Activated effector memory CD4-positive, alpha-beta T cell treated with anti-CD3 and anti-CD28 coated beads, Interleukin-2, amount 50 U/mL, for 16 hours (primary cell): ENCODE measurements around the gene PISD.

Experiments
- DNase-seq: peaks from one replicate; pipeline ENCODE4 v3.0.0-alpha.2; 2020

The PISD gene

DNA sequence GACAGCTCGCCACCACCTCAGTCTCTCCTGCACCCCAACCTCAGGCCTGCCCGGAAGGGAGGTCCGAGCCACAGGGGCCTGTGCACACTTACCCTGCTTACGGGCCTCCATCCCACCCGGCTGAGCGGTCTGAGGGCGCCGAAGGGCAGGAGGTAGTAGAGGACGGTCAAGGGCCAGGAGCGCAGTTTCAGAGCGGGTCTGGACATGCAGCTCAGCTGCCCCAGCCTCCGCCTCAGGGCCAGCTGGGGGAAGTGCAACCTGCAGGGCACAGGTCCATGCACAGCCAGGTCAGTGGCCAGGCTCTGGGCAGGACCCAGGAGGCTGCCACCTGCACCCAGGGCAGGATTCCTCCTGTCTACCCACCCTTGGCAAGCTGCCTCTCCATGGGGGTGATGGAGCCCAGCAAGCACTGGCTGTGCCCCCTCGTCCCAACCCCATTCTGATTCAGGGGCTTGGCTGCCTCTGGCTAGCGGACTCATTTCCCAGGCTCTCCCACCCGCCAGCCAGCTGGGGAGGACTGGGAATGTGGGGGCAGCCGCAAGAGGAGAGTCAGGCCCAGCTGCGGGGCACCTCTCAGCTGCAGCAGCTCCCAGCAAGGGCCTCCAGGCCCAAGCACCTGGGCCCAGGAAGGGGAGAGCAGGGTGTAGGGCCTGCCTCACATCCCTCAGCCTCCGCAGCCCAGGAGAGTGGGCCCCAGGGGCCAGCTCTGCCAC lies 38.3 kb downstream of the PISD start:
- DNase-seq, result no peak

DNA sequence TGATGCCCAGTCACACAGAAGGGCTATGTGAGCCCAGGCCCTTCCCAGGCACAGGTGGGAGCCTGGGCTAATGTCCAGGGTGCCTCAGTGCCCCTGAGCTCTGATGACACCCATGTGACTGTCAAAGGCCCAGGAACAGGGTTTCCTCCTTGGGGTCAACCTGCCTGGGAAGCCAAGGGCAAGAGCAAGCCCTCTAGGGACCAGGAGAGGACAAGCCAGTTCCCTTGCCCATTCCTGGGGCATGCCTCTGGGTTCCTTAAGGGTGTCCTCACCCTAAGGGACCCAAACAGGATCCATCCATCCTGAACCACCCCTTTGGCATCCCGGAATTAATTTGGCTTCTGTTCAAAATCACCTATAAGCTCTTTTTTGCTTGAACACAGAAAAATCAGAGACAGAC lies 39.0 kb downstream of the PISD start:
- no peak for DNase-seq

DNA sequence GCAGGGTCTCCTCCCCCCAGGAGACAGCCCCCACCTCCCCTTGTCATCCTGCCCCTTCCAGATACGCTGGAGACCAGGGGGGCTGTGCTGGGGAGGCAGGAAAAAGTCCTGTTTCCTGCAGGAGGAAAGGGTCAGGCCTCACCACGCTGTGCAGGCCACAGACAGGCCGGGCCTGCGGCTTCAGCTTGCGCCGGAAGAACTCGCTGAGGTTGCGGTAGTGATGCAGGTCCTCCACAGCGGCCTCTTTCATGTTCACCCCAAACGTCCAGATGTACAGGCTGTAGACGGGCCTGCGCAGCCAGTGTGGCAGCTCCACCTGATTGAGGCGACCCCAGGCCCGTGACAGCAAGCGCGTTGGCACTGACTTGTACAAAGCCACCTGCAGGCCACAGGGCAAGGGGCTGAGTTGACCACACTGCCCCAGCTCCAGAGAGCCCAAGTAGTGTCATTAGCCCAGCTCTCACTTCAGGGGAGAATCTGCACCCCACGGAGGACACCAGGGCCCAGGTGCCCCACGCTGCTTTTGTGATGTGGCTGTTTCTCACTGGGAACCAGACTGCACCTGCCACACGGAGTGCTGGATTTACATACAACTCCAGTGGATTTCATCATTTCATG lies 40.4 kb downstream of the PISD start:
- DNase-seq, result no peak

DNA sequence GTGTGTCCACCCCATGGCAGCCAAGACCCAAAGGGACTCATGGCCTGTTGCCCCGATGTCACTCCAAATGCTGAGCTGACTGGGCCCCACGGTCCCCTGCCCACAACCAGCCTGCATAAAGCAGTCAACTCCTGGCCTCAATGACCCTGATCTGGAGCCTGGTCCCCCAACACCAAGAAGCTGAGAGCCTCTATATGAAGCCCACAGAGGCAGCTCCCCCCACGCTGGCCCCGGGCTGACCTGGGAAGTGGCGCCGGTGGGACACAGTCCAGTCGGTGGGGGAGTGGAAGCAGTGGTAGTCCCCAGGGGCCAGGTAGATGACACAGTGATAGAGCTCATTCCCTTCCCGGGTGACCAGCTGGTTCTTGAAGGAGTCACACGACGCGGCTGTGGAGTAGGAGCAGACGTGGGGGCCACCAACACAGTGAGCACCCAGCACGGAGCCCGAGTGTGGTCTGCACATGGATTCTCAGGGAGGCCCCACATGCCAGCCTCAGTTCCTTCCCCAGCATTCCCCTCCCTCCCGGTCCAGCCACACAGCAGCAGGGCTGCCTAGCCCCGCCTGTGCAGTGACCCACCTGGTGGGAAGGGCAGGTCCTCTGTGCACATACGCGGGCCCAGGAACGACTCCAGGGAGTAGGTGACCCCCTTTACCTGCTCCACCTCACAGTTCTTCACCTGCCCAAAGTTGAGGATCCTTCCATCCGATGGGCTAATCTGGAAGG lies 41.1 kb downstream of the PISD start:
- DNase-seq, result no peak

DNA sequence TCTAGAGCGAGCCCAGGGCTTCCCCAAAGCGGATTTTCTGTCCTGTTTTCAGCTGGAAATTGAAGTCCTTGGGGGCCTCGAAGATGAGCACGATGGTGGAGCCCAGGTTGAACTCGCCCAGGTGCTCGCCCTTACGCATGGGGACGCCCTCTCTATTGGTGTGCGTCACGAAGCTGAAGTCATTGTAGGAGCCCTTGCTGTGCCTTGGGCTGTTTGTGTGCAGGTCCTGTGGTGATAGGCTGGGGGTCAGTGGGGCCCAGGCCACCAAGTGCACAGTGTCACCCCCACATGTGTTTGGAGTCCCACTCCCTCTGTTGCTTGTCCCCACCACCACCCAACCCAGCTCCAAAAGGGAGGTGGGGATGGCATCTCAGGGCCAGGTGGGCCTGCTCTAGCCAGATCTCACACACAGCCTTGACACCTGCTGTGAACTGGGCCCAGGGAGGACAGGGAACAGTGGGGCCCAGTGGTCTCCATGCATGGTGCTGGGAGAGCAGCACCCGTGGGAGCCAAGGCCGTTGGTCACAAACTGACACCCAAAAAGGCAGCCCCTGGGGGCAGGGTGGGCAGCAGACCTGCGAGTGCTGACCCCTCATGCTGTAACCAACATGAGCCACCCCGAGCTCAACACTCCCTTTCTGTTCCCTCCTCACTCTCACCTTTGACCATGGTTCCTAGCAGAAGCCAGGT lies 42.3 kb downstream of the PISD start:
- DNase-seq, result no peak

DNA sequence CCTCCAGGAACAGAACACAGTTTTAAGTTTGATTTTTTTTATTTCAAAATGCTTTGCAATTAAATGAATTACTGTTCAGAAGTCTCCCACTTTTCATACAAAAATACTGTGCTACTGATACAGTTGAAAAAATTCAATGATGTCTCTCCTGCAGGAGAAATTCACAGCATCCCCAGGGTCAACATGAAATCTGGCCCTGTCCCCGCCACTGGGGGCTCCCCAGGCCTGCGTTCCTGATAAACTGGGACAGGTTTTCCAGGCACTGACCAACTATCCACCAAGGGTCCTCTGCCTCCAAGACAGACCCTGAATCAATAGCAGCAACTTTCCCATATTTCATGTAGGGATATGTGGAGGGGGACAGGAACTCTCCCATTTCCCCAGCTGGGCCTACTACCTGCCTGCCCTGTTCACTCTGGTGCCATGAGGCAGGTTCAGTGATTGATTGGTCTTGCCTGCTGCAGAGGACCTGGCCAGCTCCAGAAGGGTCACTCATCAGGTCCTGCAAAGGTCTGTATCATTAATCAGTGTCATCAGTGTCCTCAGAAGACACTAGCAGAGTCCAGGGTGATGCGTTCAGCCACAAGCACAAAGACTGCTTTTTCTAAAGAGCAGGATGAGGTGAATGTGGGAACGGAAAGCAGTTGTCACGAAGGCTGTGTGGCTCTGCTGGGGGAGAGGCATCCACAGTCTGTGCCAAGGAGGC lies 43.4 kb downstream of the PISD start:
- DNase-seq, result no peak

DNA sequence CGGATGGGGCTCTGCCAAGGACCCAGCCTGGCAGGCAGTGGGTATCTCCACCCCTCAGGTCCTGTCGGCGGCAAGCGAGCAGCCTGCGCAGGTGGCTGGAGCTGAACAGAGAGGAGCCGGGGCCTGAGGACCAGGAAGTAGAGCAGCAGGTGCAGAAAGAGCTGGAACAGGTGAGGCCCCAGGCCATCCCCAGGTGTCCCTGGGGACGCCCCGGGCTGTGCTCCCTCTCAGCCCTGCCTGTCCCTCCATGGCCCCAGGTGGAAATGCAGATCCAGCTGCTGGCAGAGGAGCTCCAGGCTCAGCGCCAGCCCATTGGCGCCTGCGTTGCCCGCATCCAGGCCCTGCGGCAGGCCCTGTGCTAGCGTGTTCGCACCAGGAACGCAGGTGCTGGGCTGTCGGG lies 44.0 kb downstream of the PISD start:
- DNase-seq, result no peak

DNA sequence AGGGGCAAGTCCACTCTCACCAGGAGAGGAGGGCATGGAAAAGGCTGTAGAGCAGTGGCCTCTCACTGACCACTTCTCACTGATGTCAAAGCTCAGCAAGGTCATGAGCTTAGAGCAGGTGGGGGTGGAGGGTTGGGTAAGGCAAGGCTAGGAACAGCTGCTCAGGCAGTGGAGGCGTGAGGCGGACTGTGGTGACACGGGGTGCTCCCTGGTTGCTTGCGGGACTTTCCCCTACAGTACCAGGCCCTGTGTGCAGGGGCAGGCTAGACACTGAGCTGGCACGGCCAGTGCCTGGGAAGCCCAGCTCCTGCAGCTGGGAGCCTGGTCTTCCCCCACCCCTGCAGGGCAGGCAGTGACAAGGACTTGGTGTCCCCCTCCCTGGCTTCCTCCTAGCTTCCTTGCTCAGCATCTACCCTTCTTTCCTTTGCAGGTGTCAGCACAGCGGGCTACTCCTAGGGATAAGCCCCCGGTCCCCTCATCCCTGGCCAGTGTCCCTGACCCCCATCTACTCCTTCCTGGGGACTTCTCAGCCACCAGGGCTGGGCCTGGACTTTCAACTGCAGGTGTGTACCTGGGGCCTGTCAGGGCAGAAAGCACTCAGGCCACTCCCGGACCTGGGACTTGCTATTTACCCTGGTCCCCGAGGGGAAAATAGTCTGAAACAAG lies 45.6 kb downstream of the PISD start:
- DNase-seq, result peak; percentile 74

DNA sequence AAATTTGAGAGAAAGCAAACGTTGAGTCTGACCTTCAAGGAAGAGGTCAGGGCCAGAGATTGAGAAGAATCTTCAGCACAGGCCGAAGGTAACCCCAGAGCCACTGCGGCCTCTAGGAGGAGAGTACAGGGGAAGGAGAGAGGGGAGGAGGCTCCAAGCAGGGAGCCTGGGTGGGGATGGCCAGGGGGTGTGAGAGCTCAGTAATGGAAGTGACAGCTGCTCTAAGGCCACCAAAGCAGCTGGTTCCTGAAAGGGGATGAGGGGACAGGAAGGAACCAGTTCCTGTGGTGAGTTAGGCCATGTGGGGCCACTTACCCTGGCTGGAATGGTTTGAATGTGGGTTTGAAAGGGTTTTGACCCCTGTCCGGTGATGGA lies 46.1 kb downstream of the PISD start:
- no peak for DNase-seq

DNA sequence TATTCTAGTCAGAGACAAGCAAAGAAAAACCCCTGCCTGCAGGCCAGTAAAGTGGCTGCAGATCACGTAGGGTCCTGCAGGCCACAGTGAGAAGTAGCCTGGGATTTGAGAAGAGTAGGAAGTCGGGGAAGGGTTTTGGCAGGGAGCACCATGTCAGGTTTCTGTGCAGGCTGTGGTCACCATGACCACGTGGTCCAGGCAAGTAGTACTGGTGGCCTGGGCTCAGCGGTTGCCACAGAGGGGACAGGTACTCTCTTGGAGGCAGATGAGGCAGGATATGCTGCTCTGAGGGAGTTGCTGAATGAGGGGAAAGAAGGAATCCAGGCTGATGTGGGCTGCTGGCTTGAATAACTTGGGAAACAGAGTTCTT lies 46.5 kb downstream of the PISD start:
- no peak for DNase-seq

DNA sequence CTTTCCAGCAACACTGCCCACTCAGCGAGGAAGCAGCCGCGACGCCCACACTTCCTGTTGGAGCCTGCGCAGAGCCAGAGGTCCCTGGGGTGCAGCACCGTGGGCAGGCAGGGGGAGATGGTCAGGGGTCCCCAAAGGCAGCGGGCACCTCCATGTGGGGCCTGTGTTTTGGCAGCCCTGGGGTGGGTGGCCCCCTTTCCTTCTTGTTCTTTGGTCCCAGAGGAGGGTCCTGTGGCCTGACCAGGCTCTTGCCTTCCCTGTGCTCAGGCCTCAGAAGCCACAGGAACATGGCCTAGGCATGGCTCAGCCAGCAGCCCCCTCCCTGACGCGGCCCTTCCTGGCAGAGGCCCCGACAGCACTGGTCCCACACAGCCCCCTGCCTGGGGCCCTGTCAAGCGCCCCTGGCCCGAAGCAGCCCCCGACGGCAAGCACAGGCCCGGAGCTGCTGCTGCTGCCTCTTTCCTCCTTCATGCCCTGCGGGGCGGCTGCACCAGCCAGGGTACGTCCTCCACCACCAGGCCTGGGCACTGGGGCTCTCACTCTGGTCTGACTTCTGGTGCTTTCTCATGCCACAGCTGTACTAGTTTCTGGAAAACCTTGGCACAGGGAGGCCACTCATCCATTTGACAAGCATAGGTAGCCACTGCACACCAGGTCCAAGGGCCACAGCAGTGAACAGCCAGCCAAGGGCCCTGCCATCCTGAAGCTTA lies 47.1 kb downstream of the PISD start:
- DNase-seq, result no peak

DNA sequence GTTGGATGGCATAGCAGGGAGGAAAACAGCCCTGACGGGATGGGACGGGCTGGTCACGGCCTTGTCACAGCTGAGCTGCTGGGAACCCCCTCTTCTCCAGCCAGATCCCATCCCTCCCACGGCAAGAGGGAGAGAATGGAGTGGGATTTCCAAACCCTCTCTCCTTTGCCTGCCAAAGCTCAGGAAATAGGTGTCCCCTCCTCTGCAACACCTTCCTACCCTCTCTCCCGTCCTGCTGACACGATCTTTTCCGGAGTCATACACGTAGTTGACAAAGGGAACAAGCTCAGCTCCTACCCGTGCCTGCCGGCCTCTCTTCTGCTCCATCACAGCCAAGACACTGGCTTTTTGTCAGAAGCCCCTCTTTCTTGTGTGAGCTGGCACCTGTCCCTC lies 48.1 kb downstream of the PISD start:
- DNase-seq, result no peak

DNA sequence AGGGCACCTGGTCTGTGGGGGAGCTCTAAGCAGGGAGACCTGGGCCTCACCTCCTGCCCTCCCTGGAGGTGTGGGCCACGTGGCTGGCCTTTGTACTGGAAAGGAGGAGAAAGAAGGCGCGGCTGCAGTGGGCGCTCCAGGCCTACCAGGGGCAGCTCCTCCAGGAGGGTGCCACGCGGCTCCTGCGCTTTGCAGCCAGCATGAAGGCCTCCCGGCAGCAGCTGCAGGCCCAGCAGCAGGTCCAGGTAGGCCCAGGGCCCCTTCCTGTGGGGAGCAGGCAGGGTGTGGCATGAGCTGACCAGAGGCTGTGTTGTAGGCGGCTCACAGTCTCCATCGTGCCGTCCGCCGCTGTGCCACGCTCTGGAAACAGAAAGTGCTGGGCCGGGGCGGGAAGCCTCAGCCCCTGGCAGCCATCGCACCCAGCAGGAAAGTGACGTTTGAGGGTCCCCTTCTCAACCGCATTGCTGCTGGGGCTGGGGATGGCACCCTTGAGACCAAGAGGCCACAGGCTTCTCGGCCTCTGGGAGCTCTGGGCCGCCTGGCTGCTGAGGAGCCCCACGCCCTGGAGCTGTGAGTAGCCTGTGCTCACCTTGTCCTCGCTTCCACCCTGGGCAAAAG lies 48.6 kb downstream of the PISD start:
- no peak for DNase-seq

DNA sequence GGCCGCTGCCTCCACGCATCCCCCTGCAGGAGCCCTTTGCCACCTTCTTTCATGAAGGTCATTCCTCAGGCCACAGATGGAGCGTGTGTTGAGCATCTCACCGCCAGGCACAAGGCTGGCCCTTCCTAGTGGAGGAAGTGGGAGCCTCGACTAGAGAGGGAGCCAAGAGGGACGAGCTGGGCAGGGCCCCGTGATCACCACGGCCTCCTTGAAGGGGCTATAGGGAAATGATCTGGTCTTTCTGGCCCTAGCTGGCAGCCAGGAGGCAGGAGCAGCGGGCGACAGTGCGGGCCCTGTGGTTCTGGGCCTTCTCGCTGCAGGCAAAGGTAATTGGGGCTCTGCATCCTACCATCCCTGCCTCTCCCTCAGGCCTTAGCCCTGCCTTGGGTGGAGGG lies 49.1 kb downstream of the PISD start:
- DNase-seq, result no peak

DNA sequence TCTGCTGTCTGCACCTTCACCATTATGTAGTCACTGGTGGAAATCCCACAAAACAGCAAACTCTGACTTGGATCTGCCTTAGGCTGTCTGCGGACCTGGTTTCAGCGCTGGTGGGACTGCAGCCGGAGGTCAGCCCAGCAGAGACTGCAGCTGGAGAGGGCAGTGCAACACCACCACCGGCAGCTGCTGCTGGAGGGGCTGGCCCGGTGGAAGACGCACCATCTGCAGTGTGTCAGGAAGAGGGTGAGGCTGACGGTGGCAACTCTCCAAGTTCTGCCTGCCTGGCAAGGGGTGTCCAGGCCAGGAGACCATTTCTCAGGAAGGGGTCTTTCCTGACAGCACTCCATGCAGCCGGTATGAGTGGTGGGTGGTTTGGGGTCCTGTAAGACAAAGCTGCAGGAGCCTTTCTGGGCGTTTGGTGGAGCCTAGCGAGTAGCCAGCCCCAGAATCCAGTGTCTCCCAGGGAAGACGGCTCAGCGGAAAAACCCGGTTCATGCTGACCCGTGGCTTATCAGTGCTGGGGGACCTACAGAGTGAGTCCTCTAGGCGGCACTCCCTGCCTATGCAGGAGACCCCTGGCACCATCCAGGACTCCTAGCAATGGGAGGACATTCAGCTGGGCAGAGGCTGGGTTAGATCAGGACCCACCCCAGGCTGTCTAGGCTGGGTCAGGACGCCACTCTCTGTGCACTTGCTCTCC lies 50.8 kb downstream of the PISD start:
- DNase-seq, result peak; percentile 54

DNA sequence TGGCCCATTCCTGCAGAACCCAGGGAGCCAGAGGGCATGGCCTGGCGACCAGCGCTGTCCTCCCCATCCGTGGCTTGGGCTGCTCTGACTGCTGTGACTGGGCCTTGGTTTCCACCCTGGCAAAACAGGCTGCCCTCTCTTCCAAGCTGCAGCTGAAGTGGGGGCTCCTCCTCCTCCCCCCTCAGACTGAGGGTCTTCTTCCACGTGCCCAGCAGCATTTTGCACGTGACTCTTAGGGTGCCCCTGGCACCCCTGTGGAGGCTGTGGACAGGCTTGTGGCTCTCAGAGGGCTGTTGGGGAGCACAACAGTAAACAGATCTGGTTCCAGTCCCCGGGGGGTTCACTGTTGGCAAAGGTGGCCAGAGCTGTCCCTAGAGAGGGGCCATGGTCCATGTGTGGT lies 51.4 kb downstream of the PISD start:
- DNase-seq, result peak; percentile 55

DNA sequence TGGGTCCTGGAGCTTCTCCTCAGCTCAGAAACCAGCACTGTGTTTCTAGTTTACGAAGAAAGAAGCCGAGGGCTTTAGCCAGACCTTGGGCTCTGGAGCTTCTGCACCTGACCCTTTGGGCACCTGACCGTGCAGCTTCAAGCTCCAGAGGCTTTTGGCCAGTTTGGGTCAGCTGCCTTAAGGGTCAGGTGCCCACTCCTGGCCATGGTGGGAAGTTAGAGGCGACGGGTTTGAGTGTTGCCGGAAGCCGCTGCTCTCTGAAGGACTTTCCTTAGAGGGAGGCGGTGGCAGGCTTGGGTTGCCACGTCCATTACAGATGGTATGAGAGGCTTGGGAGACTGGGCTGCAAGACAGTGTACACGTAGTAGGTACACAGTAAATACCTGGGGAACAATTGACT lies 52.3 kb downstream of the PISD start:
- DNase-seq, result no peak

DNA sequence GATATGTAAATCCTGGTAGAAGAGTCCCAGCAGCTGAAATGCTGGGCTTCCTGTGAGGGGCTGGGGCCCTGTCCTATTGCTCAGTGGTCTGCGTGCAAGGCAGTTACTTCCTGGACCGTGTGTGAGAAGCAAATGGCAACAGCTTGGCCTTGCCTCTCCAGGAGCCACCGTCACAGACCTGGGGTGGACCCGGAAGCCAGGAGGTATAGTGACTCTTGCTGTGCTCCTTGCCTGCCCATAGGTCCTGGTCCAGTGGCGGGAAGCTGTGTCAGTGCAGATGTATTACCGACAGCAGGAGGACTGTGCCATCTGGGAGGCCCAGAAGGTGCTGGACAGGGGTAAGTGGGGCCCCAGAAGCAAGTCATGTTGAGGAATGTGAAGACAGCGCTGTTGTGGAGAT lies 54.3 kb downstream of the PISD start:
- no peak for DNase-seq

DNA sequence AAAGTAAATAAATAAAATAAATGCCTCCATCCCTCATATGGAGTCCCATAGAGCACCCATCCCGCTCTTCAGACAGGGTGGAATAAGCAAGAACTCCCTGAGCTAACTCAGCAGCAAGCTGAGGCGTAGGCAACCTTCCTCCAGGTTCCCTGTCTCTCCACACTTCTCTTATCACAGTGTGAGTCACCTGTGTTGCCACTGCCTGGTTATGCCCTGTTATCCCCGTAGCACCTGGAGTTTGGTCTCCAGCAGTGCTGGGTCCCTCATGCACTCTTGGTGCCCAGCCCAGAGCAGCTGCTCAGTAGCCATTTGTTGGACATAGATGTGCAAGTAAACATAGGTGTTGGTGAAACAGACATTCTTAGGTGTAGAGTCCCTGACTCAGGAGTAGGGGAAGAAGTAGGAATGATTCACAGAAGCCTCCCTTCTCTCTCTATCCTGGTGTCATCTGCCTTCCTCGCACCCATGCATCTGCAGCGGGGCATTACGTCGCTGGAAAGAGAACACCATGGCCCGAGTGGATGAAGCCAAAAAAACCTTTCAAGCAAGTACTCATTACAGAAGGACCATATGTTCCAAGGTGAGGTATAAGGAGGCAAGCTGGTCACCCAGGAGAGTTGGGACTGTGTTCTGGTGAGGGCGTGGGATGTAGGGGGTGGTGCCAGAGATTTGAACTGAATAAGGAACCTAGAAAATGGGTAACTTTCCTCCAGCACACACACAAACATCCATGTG lies 56.0 kb downstream of the PISD start:
- DNase-seq, result no peak
